Smooth muscle cell (in vitro differentiated cells): Measurements from ENCODE around the gene SLC25A51. TPM values are rescaled to one million over a fixed set of nuclear protein-coding genes. Genes with fewer than 3 reads are reported as not detected.
"Not testable (repeated sequence)": the region's sequence is repeated elsewhere in the genome, so short reads cannot be mapped to it uniquely, and the experiment has no call there.

ENCODE experiments used
- DNase-seq: peaks from one replicate; lab custom pipeline; 2025; ENCODE audit not compliant: unreplicated experiment; lab: John Stamatoyannopoulos, UW
- H2AFZ ChIP-seq: fragments of 200-600 bp; sonication (generic); 2 replicates; pipeline ENCODE4 v1.6.0; 2016; ENCODE audit warnings: antibody characterized with exemption, low read depth, mild to moderate bottlenecking
- H3F3A ChIP-seq: fragments of 200-600 bp; sonication (generic); 2 replicates; pipeline ENCODE4 v1.6.0; 2017; ENCODE audit warnings: antibody characterized with exemption, low read depth
- H3K27ac ChIP-seq: fragments of 200-600 bp; sonication (generic); 2 replicates; pipeline ENCODE4 v1.5.1; 2016; ENCODE audit warnings: low read depth, mild to moderate bottlenecking
- H3K27me3 ChIP-seq: fragments of 200-600 bp; sonication (generic); 2 replicates; pipeline ENCODE4 v1.6.1; 2016; ENCODE audit warnings: low read depth, mild to moderate bottlenecking
- H3K36me3 ChIP-seq: fragments of 200-600 bp; sonication (generic); 2 replicates; pipeline ENCODE4 v1.5.1; 2016; ENCODE audit warnings: low read depth
- H3K4me1 ChIP-seq: fragments of 200-600 bp; sonication (generic); 2 replicates; pipeline ENCODE4 v1.5.1; 2016; ENCODE audit warnings: low read depth
- H3K4me2 ChIP-seq: fragments of 200-600 bp; sonication (generic); 2 replicates; pipeline ENCODE4 v1.6.0; 2016; ENCODE audit warnings: mild to moderate bottlenecking
- H3K4me3 ChIP-seq: fragments of 200-600 bp; sonication (generic); 2 replicates; pipeline ENCODE4 v1.5.1; 2016; ENCODE audit warnings: mild to moderate bottlenecking
- H3K79me2 ChIP-seq: fragments of 200-600 bp; sonication (generic); 2 replicates; pipeline ENCODE4 v1.6.0; 2016; ENCODE audit warnings: low read depth, mild to moderate bottlenecking
- H3K9ac ChIP-seq: fragments of 200-600 bp; sonication (generic); 2 replicates; pipeline ENCODE4 v1.6.0; 2016; ENCODE audit warnings: low read depth
- H3K9me3 ChIP-seq: fragments of 200-600 bp; sonication (generic); replicated peaks from 2 replicates; pipeline ENCODE4 v1.5.1; 2016; ENCODE audit warnings: low read depth
- H4K20me1 ChIP-seq: fragments of 200-600 bp; sonication (generic); 2 replicates; pipeline ENCODE4 v1.6.0; 2016; ENCODE audit warnings: low read depth
- WGBS: methylation state at CpG from one replicate; pipeline ENCODE4 v1.1.7; 2016; ENCODE audit warnings: low lambda C conversion rate; 5-methylcytosine and 5-hydroxymethylcytosine counted together
- polyA plus RNA-seq: library from polyadenylated mRNA; unstranded; fragments of >200 nt; fragmentation: Nextera tagmentation; extraction: Ambion mirVana; gene quantifications from 2 replicates; pipeline ENCODE4 v1.2.1, GENCODE V29; 2016
- total RNA-seq: library from RNA; depleted of rRNA; stranded (reverse); fragments of >200 nt; gene quantifications from 2 replicates; pipeline ENCODE4 v1.2.3, GENCODE V29; 2014
- TF ChIP-seq, protein P1 (sequence below): fragments of 200-600 bp; sonication (generic); IDR thresholded peaks from 2 replicates; pipeline ENCODE4 v1.5.1; 2017; ENCODE audit warnings: borderline replicate concordance, mild to moderate bottlenecking, antibody characterized with exemption; ENCODE audit not compliant: insufficient read depth, poor library complexity, severe bottlenecking

SLC25A51 gene
- total and polyA plus RNA-seq, 2 experiments from 2014 or later: 6.5 to 32.0 TPM

DNA sequence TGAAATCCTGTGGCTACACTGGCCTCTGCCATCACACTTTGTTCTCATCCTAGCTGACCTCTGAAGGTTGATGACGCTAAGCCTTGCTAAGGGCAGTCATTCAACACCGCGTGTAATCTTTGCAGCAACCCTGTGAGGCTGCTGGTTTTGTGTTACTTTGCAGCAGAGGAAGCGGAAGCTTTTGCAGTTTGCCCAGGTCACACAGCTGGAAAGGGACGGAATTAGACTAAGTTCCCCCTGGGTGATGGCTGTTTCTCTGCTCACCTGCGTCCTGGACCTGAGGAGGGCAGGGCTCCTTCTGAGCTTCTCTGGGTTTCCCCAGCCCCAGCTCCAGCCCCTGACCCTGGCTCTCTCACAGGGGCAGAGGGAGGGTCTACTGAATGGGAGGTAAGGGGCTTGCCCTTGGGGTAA, 7.3 kb upstream of the SLC25A51 start:
- no peak for DNase-seq
- Histone ChIP-seq H2AFZ (no peak overlapping the region), H4K20me1 (no peaks in the 10 kb centered on the region), H3K4me2 (no peak overlapping the region), H3F3A (no peaks in the 10 kb centered on the region), H3K79me2 (no peaks in the 10 kb centered on the region), H3K36me3 (no peaks in the 10 kb centered on the region), H3K9me3 (no peaks in the 10 kb centered on the region), H3K4me3 (no peak overlapping the region), H3K9ac (no peak overlapping the region), H3K4me1 (no peaks in the 10 kb centered on the region), H3K27ac (no peak overlapping the region), H3K27me3 (no peaks in the 10 kb centered on the region)
- TF ChIP-seq, protein P1, sequence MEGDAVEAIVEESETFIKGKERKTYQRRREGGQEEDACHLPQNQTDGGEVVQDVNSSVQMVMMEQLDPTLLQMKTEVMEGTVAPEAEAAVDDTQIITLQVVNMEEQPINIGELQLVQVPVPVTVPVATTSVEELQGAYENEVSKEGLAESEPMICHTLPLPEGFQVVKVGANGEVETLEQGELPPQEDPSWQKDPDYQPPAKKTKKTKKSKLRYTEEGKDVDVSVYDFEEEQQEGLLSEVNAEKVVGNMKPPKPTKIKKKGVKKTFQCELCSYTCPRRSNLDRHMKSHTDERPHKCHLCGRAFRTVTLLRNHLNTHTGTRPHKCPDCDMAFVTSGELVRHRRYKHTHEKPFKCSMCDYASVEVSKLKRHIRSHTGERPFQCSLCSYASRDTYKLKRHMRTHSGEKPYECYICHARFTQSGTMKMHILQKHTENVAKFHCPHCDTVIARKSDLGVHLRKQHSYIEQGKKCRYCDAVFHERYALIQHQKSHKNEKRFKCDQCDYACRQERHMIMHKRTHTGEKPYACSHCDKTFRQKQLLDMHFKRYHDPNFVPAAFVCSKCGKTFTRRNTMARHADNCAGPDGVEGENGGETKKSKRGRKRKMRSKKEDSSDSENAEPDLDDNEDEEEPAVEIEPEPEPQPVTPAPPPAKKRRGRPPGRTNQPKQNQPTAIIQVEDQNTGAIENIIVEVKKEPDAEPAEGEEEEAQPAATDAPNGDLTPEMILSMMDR: no peak
- WGBS: 88% methylated on average over 6 of the region's 6 CpGs

DNA sequence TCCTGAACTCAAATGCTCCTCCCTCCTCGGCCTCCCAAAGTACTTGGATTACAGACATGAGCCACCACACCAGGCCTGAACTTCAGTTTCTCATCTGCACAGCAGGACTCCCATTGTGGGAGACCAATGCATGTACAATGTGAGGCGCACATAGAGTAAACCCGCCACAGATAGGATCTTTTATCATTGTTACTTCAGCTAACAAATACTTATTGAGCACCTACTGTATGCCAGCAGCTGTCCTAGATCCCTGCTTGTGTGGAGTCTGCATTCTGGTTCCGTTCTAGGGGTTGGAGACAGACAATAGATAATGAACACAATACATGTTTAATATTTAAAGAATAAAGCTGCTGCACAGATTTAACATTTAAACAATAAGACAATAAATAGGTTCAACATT, 6.3 kb upstream of the SLC25A51 start:
- no peak overlapping the region for H3K9ac ChIP-seq
- no peaks in the 10 kb centered on the region for H3K36me3 ChIP-seq
- 98% methylated on average over 4 of the region's 4 CpGs for WGBS
- H3K27me3 ChIP-seq: no peaks in the 10 kb centered on the region
- H3K4me1 ChIP-seq: no peaks in the 10 kb centered on the region
- no peak overlapping the region for H3K27ac ChIP-seq
- no peaks in the 10 kb centered on the region for H4K20me1 ChIP-seq
- no peak for DNase-seq
- no peaks in the 10 kb centered on the region for H3K79me2 ChIP-seq
- TF ChIP-seq, protein P1: no peak
- H3F3A ChIP-seq: no peaks in the 10 kb centered on the region
- H3K9me3 ChIP-seq: no peaks in the 10 kb centered on the region
- H2AFZ ChIP-seq: no peak overlapping the region
- H3K4me2 ChIP-seq: no peak overlapping the region
- H3K4me3 ChIP-seq: no peak overlapping the region

DNA sequence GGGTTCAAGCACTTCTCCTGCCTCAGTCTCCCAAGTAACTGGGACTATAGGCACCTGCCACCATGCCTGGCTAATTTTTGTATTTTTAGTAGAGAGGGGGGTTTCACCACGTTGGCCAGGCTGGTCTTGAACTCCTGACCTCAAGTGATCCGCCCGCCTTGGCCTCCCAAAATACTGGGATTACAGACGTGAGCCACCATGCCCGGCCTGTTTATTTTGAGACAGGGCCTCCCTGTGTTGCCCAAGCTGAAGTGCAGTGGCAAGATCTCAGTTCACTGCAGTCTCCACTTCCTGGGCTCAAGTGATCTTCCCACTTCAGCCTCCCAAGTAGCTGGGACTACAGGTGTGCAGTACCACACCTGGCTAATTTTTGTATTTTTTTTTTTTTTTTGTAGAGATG, 5.9 kb upstream of the SLC25A51 start:
- H3F3A ChIP-seq, H3K4me3 ChIP-seq, H3K9me3 ChIP-seq, H3K79me2 ChIP-seq, H3K36me3 ChIP-seq, H2AFZ ChIP-seq, H4K20me1 ChIP-seq, H3K27me3 ChIP-seq, H3K27ac ChIP-seq, DNase-seq, H3K4me1 ChIP-seq, H3K9ac ChIP-seq, H3K4me2 ChIP-seq: not testable (repeated sequence)
- 95% methylated on average over 5 of the region's 5 CpGs for WGBS

DNA sequence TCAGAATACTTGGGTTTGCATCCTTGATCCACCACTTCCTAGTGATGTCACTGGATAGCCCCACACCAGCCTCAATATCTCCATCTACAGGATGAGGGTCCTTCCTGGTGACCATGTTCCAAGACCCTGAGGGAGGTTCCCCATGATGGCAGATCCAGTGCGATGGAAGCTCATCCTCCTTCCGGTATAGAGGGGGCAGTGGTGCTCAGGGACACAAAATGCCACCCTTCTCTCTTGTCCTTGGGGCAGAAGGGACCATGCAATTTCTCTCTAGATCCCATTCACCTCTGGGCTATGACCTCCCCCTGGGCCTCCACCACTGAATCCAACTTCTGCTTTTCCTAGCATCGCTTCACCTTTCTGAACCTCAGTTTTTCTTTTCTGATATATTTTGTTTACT, 5.4 kb upstream of the SLC25A51 start:
- H3K4me1 ChIP-seq: no peaks in the 10 kb centered on the region
- 94% methylated on average over 3 of the region's 3 CpGs for WGBS
- H3K36me3 ChIP-seq: no peaks in the 10 kb centered on the region
- DNase-seq: no peak
- TF ChIP-seq, protein P1: no peak
- no peaks in the 10 kb centered on the region for H4K20me1 ChIP-seq
- no peak overlapping the region for H3K9ac ChIP-seq
- no peak overlapping the region for H3K4me3 ChIP-seq
- no peaks in the 10 kb centered on the region for H3F3A ChIP-seq
- H3K9me3 ChIP-seq: no peaks in the 10 kb centered on the region
- H3K4me2 ChIP-seq: no peak overlapping the region
- H3K27ac ChIP-seq: no peak overlapping the region
- no peak overlapping the region for H2AFZ ChIP-seq
- H3K79me2 ChIP-seq: no peaks in the 10 kb centered on the region
- H3K27me3 ChIP-seq: no peaks in the 10 kb centered on the region
